K562 (cell line): Measurements from ENCODE around the gene TMEM120B. TPM values are rescaled to one million over a fixed set of nuclear protein-coding genes. Genes with fewer than 3 reads are reported as not detected.

ENCODE experiments used
- CBX1 ChIP-seq: sonication (generic); IDR thresholded peaks from 2 replicates; pipeline ENCODE4 v1.6.1; 2016; ENCODE audit warnings: antibody characterized with exemption, low read depth, mild to moderate bottlenecking
- CC2D1A ChIP-seq: fragments of 450-650 bp; IDR thresholded peaks from 2 replicates; pipeline ENCODE4 v1.6.1; 2017; ENCODE audit warnings: mild to moderate bottlenecking
- E2F5 ChIP-seq: sonication (generic); formaldehyde crosslinking; IDR thresholded peaks from 2 replicates; pipeline ENCODE4 v1.8.0; 2022; ENCODE audit warnings: mild to moderate bottlenecking, missing genetic modification reagents
- MAZ ChIP-seq, 2 experiments: fragments of 450-650 bp in 1 of 2; sonication (generic) in 1 of 2; formaldehyde crosslinking; IDR thresholded peaks in 1 of 2; conservative IDR thresholded peaks in 1 of 2; 2 replicates each; pipeline versions ENCODE4 v1.4.0 to v1.5.0; 2020; ENCODE audit warnings: mild to moderate bottlenecking in 1 of 2, missing genetic modification reagents in 1 of 2
- NFE2 ChIP-seq: IDR thresholded peaks from 2 replicates; pipeline ENCODE4 v1.6.1; 2014; ENCODE audit warnings: antibody characterized with exemption, low read depth
- NFXL1 ChIP-seq: fragments of 450-650 bp; formaldehyde crosslinking; IDR thresholded peaks from 2 replicates; pipeline ENCODE4 v1.4.0; 2021; ENCODE audit warnings: mild to moderate bottlenecking
- PHTF2 ChIP-seq: fragments of 250-450 bp; sonication (Bioruptor Pico); IDR thresholded peaks from 2 replicates; pipeline ENCODE4 v1.5.0; 2021; ENCODE audit warnings: mild to moderate bottlenecking
- POLR3G ChIP-seq: IDR thresholded peaks from 2 replicates; pipeline ENCODE4 v1.6.1; 2011; ENCODE audit not compliant: insufficient read length, insufficient replicate concordance; ENCODE audit errors: extremely low read depth
- RERE ChIP-seq: sonication (generic); formaldehyde crosslinking; IDR thresholded peaks from 2 replicates; pipeline ENCODE4 v1.8.0; 2023; ENCODE audit warnings: missing genetic modification reagents, mild to moderate bottlenecking, borderline replicate concordance
- ZNF280A ChIP-seq: fragments of 450-650 bp; IDR thresholded peaks from 2 replicates; pipeline ENCODE4 v1.6.1; 2018; ENCODE audit warnings: mild to moderate bottlenecking, low read depth; ENCODE audit not compliant: partially characterized antibody
- polyA plus RNA-seq, 8 experiments: library from polyadenylated mRNA; depleted of rRNA in 4 of 8; stranded (reverse) in 5 of 8; unstranded in 3 of 8; fragments of >200 nt; fragmentation: Nextera tagmentation in 2 of 8; fragmentation: Illumina TruSeq in 1 of 8; extraction: Ambion mirVana in 2 of 8; extraction: Trizol in 1 of 8; gene quantifications; 2 replicates each; pipeline versions ENCODE4 v1.2.1 to v1.2.3, GENCODE V29; 2011 to 2014; ENCODE audit warnings: inconsistent platforms in 1 of 8, missing spikeins in 1 of 8
- total RNA-seq, 7 experiments: library from RNA; depleted of rRNA in 6 of 7; stranded (reverse); fragments of >200 nt in 6 of 7; fragmentation: Illumina TruSeq in 2 of 7; extraction: Trizol in 2 of 7; gene quantifications; 2 replicates each; pipeline versions ENCODE4 v1.2.1 to v1.2.3, GENCODE V29; 2011 to 2021; ENCODE audit warnings: low replicate concordance in 1 of 7
- TF ChIP-seq, protein P1 (sequence below), 3 experiments: fragments of 200-800 bp in 1 of 3; fragments of 250-450 bp in 1 of 3; fragments of 450-650 bp in 1 of 3; sonication (Bioruptor Pico) in 1 of 3; sonication (Bioruptor generic) in 1 of 3; formaldehyde crosslinking in 1 of 3; IDR thresholded peaks; 2 replicates each; pipeline versions ENCODE4 v1.6.1 to v1.8.0; 2016 to 2022; ENCODE audit warnings: mild to moderate bottlenecking in 2 of 3, missing genetic modification characterization in 2 of 3, missing compliant biosample characterization in 1 of 3, moderate library complexity in 1 of 3
- TF ChIP-seq, protein P2 (sequence below): fragments of 450-650 bp; IDR thresholded peaks from 2 replicates; pipeline ENCODE4 v1.6.1; 2016

The TMEM120B gene
- total and polyA plus RNA-seq, 9 of the 15 experiments (the other 6 are each of a cell fraction or from before 2014, with no cell fraction given), result 1.7 to 18.6 (median 7.4) TPM

DNA sequence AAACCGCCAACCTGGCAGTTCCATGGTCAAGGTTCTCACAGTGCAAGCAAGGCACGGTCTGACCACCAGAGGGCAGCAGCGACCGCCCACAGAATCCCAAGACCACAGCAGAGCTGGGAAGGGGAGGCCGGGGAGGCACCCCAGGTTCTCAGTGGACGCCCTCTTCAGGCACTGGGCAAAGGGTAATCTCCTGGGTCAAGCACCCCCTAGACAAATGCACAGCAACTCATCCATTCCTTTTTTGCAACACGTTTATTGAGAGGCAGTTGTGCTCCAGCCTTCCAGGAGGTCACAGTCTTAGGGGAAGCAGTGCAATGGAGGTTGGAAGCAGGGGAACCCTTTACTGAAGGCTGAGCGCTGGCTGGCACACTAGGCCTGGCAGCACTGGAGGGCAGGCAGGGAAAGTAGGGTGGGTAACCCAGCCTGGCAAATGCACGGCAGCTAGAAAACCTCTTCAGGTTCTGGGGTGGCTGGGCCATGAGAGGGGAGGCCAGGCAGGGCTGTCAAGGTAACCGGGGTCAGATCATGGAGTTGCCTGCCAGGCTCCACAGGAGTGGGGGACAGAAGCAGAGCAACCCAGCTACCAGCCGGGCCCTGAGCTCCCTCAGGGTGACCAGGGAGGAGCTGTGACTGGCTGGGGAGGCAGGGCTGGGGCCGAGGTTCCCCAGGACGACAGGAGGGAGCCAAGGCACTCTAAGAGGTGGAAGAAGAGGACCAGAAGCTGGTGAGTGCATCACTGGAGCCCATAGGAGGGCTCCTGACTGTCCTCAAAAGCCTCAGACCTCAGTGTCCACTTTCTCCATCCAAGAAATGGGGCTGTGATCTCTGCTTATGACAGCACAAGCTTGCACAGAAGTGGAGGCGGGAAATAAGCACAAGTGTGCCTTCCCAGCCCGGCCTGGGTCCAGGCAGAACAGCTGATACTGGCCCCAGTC lies 82.7 kb downstream of the TMEM120B start (continued):
- TF ChIP-seq, protein P1, sequence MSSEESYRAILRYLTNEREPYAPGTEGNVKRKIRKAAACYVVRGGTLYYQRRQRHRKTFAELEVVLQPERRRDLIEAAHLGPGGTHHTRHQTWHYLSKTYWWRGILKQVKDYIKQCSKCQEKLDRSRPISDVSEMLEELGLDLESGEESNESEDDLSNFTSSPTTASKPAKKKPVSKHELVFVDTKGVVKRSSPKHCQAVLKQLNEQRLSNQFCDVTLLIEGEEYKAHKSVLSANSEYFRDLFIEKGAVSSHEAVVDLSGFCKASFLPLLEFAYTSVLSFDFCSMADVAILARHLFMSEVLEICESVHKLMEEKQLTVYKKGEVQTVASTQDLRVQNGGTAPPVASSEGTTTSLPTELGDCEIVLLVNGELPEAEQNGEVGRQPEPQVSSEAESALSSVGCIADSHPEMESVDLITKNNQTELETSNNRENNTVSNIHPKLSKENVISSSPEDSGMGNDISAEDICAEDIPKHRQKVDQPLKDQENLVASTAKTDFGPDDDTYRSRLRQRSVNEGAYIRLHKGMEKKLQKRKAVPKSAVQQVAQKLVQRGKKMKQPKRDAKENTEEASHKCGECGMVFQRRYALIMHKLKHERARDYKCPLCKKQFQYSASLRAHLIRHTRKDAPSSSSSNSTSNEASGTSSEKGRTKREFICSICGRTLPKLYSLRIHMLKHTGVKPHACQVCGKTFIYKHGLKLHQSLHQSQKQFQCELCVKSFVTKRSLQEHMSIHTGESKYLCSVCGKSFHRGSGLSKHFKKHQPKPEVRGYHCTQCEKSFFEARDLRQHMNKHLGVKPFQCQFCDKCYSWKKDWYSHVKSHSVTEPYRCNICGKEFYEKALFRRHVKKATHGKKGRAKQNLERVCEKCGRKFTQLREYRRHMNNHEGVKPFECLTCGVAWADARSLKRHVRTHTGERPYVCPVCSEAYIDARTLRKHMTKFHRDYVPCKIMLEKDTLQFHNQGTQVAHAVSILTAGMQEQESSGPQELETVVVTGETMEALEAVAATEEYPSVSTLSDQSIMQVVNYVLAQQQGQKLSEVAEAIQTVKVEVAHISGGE (CRISPR knock-in tag; IDR thresholded peaks at IDR 0.05), result no peak
- TF ChIP-seq NFXL1 (CRISPR knock-in tag), result no peak
- no peak for TF ChIP-seq E2F5 (CRISPR knock-in tag)
- TF ChIP-seq, protein P2, sequence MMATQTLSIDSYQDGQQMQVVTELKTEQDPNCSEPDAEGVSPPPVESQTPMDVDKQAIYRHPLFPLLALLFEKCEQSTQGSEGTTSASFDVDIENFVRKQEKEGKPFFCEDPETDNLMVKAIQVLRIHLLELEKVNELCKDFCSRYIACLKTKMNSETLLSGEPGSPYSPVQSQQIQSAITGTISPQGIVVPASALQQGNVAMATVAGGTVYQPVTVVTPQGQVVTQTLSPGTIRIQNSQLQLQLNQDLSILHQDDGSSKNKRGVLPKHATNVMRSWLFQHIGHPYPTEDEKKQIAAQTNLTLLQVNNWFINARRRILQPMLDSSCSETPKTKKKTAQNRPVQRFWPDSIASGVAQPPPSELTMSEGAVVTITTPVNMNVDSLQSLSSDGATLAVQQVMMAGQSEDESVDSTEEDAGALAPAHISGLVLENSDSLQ, result no peak
- TF ChIP-seq PHTF2 (CRISPR knock-in tag), result no peak
- TF ChIP-seq RERE (CRISPR knock-in tag), result no peak
- peak; percentile 63; the same call in 1 of the 2 replicates for TF ChIP-seq CC2D1A
- TF ChIP-seq MAZ (CRISPR knock-in tag; conservative IDR thresholded peaks at IDR 0.05 in 1 of 2, IDR thresholded peaks at IDR 0.05 in 1 of 2), result peak in 1 of 2 experiments; percentile 29; a peak in 2 of 4 replicates
- TF ChIP-seq CBX1, result 0 out of 2 replicates have a peak, but pooled peaks have one; percentile 29
- TF ChIP-seq POLR3G, result no peak
- no peak for TF ChIP-seq ZNF280A
- TF ChIP-seq NFE2, result no peak
